Uterus (tissue), 4 donors: ENCODE data around the gene PAXIP1. TPM values are rescaled to one million over a fixed set of nuclear protein-coding genes. Genes with fewer than 3 reads are reported as not detected.
"Not testable (repeated sequence)": the region's sequence is repeated elsewhere in the genome, so short reads cannot be mapped to it uniquely, and the experiment has no call there.

Experiments
- DNase-seq, 2 donors: peaks; one replicate each; pipeline ENCODE4 v3.0.0-alpha.2; 2019 to 2020
- H3K27ac ChIP-seq, 2 donors: fragments of 200-600 bp; sonication (generic); 1 replicate in 1 of 2; 2 replicates in 1 of 2; pipeline ENCODE4 v1.5.1; 2016 to 2018
- H3K27me3 ChIP-seq, 2 donors: fragments of 200-600 bp; sonication (generic); one replicate each; pipeline ENCODE4 v1.5.1; 2018 to 2019; ENCODE audit warnings: control low read depth in 1 of 2
- H3K36me3 ChIP-seq, 2 donors: fragments of 200-600 bp; sonication (generic); one replicate each; pipeline ENCODE4 v1.5.1; 2019; ENCODE audit warnings: control low read depth in 1 of 2
- H3K4me1 ChIP-seq, 2 donors: fragments of 200-600 bp; sonication (generic); one replicate each; pipeline ENCODE4 v1.5.1; 2018 to 2019; ENCODE audit warnings: control low read depth in 1 of 2
- H3K4me3 ChIP-seq, 2 donors: fragments of 200-600 bp; sonication (generic); 1 replicate in 1 of 2; 2 replicates in 1 of 2; pipeline ENCODE4 v1.5.1; 2018 to 2019; ENCODE audit warnings: mild to moderate bottlenecking in 1 of 2
- H3K9me3 ChIP-seq, 2 donors: fragments of 200-600 bp; sonication (generic); one replicate each; pipeline ENCODE4 v1.5.1; 2019; ENCODE audit warnings: control low read depth in 1 of 2
- CTCF ChIP-seq, 4 experiments: fragments of 200-600 bp in 2 of 4; fragments of 450-650 bp in 2 of 4; sonication (generic) in 2 of 4; IDR thresholded peaks; one replicate each; pipeline ENCODE4 v1.5.1; 2016 to 2019; ENCODE audit warnings: antibody characterized with exemption in 4 of 4, mild to moderate bottlenecking in 2 of 4, moderate library complexity in 1 of 4
- POLR2A ChIP-seq, 2 donors: fragments of 450-650 bp; IDR thresholded peaks; one replicate each; pipeline ENCODE4 v1.6.1; 2016; ENCODE audit warnings: antibody characterized with exemption in 2 of 2, mild to moderate bottlenecking in 1 of 2, moderate library complexity in 1 of 2
- intact Hi-C: fragments of 100-400 bp; cut with DNase I; formaldehyde crosslinking; loops from one replicate; pipeline ENCODE4 v1.15.1; 2023; ENCODE audit warnings: low total_unique reads
- total RNA-seq, 4 donors: library from RNA; depleted of rRNA in 3 of 4; stranded (reverse); fragments of >200 nt in 3 of 4; gene quantifications; one replicate each; pipeline versions ENCODE4 v1.1.0 to v1.2.4, GENCODE V29; 2014 to 2023
- donor health status: DM: yes; HTN: yes; CAD: no.

The PAXIP1 gene
- total RNA-seq, 4 donors from 2014 or later, result 11.2 to 22.5 (median 17.3) TPM

GRCh38 chr7:154931906-154932305 lies 71.0 kb downstream of the PAXIP1 start:
- peaks cover 0 to 4% of the 10 kb centered on the region in 2 donors for H3K4me1 ChIP-seq
- H3K9me3 ChIP-seq, result no peaks in the 10 kb centered on the region
- no peak overlapping the region for H3K27ac ChIP-seq
- TF ChIP-seq POLR2A (IDR thresholded peaks at IDR 0.05), result no peak
- TF ChIP-seq CTCF (IDR thresholded peaks at IDR 0.05), result no peak
- no peak for DNase-seq
- no peaks in the 10 kb centered on the region for H3K27me3 ChIP-seq
- no peak overlapping the region for H3K4me3 ChIP-seq
- H3K36me3 ChIP-seq, result no peaks in the 10 kb centered on the region
- intact Hi-C loops, result no loop called here

GRCh38 chr7:154929006-154929726 lies 73.8 kb downstream of the PAXIP1 start:
- Histone ChIP-seq H3K9me3 (no peaks in the 10 kb centered on the region), H3K4me3 (peak overlapping the region; percentile 53 to 64), H3K27me3 (no peaks in the 10 kb centered on the region), H3K4me1 (peaks cover 0 to 4% of the 10 kb centered on the region in 2 donors), H3K27ac (peak overlapping the region; percentile 86 to 95), H3K36me3 (no peaks in the 10 kb centered on the region)
- intact Hi-C loops, result loop anchor here (5.0 to 10.0 kb wide), 2 partner anchors 368 to 416 kb away; partner anchors contain the start of gene INSIG1
- TF ChIP-seq CTCF (IDR thresholded peaks at IDR 0.05) (no peak), POLR2A (IDR thresholded peaks at IDR 0.05) (no peak)
- no peak for DNase-seq

- DNase-seq, result peak; percentile 37 to 43
- H3K9me3 ChIP-seq, result no peaks in the 10 kb centered on the region
- no peaks in the 10 kb centered on the region for H3K27me3 ChIP-seq
- no peaks in the 10 kb centered on the region for H3K36me3 ChIP-seq
- peak overlapping the region; percentile 53 to 64 for H3K4me3 ChIP-seq
- H3K27ac ChIP-seq, result peak overlapping the region; percentile 86 to 95
- intact Hi-C loops, result loop anchor here (5.0 to 10.0 kb wide), 2 partner anchors 369 to 416 kb away; partner anchors contain the start of gene INSIG1
- TF ChIP-seq POLR2A (IDR thresholded peaks at IDR 0.05) (peak in 1 of 2 donors; percentile 38), CTCF (IDR thresholded peaks at IDR 0.05) (peak in 1 of 4 experiments; percentile 3)
- peaks cover 0 to 4% of the 10 kb centered on the region in 2 donors for H3K4me1 ChIP-seq
These were observed 74.6 kb downstream of the PAXIP1 start for GRCh38 chr7:154928136-154929005.

GRCh38 chr7:154927624-154928125 lies 75.2 kb downstream of the PAXIP1 start:
- Histone ChIP-seq H3K27me3 (no peaks in the 10 kb centered on the region), H3K9me3 (no peaks in the 10 kb centered on the region), H3K4me3 (peak overlapping the region; percentile 53 to 64), H3K27ac (peak overlapping the region; percentile 86 to 95), H3K36me3 (no peaks in the 10 kb centered on the region), H3K4me1 (peaks cover 0 to 4% of the 10 kb centered on the region in 2 donors)
- peak; percentile 69 to 90 for DNase-seq
- TF ChIP-seq CTCF (IDR thresholded peaks at IDR 0.05) (peak; percentile 64 to 79 (median 71)), POLR2A (IDR thresholded peaks at IDR 0.05) (no peak)
- intact Hi-C loops, result loop anchor here (5.0 to 10.0 kb wide), 2 partner anchors 370 to 417 kb away; partner anchors contain the start of gene INSIG1

- not testable (repeated sequence) for H3K27me3 ChIP-seq, H3K9me3 ChIP-seq, H3K27ac ChIP-seq, H3K36me3 ChIP-seq, H3K4me3 ChIP-seq, H3K4me1 ChIP-seq, DNase-seq
- intact Hi-C loops, result loop anchor here (10.0 kb wide), 1 partner anchor 422 kb away; no protein-coding TSS in a partner anchor
These were observed 80.5 kb downstream of the PAXIP1 start for GRCh38 chr7:154922472-154922871.
